ENCODE measurements around the gene MARK1. TPM values are rescaled to one million over a fixed set of nuclear protein-coding genes. Genes with fewer than 3 reads are reported as not detected.
A peak's percentile ranks its signal among the peaks of the same experiment; 100 is the strongest.

Gene MARK1
- total RNA-seq, 1 donor from 2014 or later = not detected

- H3K4me3 Mint-ChIP-seq = no peak overlapping the region
- DNase-seq = no peak
- H3K27ac Mint-ChIP-seq = no peak overlapping the region
- peaks cover 18% of the 10 kb centered on the region for H3K27me3 Mint-ChIP-seq
- intact Hi-C loops (cut with micrococcal nuclease) = no loop called here
- H3K9me3 Mint-ChIP-seq = no peaks in the 10 kb centered on the region
- no peaks in the 10 kb centered on the region for H3K36me3 Mint-ChIP-seq (ENCODE audit: low read depth)
- H3K4me1 Mint-ChIP-seq = peaks cover 2% of the 10 kb centered on the region
Measured at GRCh38 chr1:220695426-220695825, 167.5 kb downstream of the MARK1 start.

GRCh38 chr1:220696226-220696862, 168.4 kb downstream of the MARK1 start:
- no peak overlapping the region for H3K4me3 Mint-ChIP-seq
- DNase-seq = peak; percentile 26
- intact Hi-C loops (cut with micrococcal nuclease) = no loop called here

GRCh38 chr1:220696863-220697231, 168.9 kb downstream of the MARK1 start:
- Mint-ChIP-seq H3K27me3 (peaks cover 11% of the 10 kb centered on the region), H3K4me3 (no peak overlapping the region), H3K27ac (no peak overlapping the region), H3K9me3 (no peaks in the 10 kb centered on the region), H3K4me1 (peaks cover under 1% of the 10 kb centered on the region), H3K36me3 (ENCODE audit: low read depth) (no peaks in the 10 kb centered on the region)
- intact Hi-C loops (cut with micrococcal nuclease) = no loop called here
- DNase-seq = no peak

More at GRCh38 chr1:220696226-220696862, 168.4 kb downstream of the MARK1 start:
- H3K27ac Mint-ChIP-seq = no peak overlapping the region
- peaks cover 15% of the 10 kb centered on the region for H3K27me3 Mint-ChIP-seq
- peaks cover under 1% of the 10 kb centered on the region for H3K4me1 Mint-ChIP-seq
- no peaks in the 10 kb centered on the region for H3K36me3 Mint-ChIP-seq (ENCODE audit: low read depth)
- H3K9me3 Mint-ChIP-seq = no peaks in the 10 kb centered on the region

- Mint-ChIP-seq H3K27me3 (peaks cover 11% of the 10 kb centered on the region), H3K36me3 (ENCODE audit: low read depth) (no peaks in the 10 kb centered on the region), H3K9me3 (no peaks in the 10 kb centered on the region), H3K27ac (no peak overlapping the region), H3K4me3 (no peak overlapping the region), H3K4me1 (peaks cover 4% of the 10 kb centered on the region)
- no peak for DNase-seq
- intact Hi-C loops (cut with micrococcal nuclease) = no loop called here
Measured at GRCh38 chr1:220697326-220697725, 169.4 kb downstream of the MARK1 start.

- Mint-ChIP-seq H3K9me3 (no peaks in the 10 kb centered on the region), H3K27me3 (peaks cover 6% of the 10 kb centered on the region), H3K27ac (no peak overlapping the region), H3K4me3 (no peak overlapping the region), H3K4me1 (peaks cover 4% of the 10 kb centered on the region), H3K36me3 (ENCODE audit: low read depth) (no peaks in the 10 kb centered on the region)
- intact Hi-C loops (cut with micrococcal nuclease) = no loop called here
- no peak for DNase-seq
Measured at GRCh38 chr1:220698607-220699016, 170.7 kb downstream of the MARK1 start.

- Mint-ChIP-seq H3K36me3 (ENCODE audit: low read depth) (no peaks in the 10 kb centered on the region), H3K27ac (no peak overlapping the region), H3K4me3 (no peak overlapping the region), H3K4me1 (peaks cover 4% of the 10 kb centered on the region), H3K9me3 (no peaks in the 10 kb centered on the region), H3K27me3 (peaks cover 6% of the 10 kb centered on the region)
- DNase-seq = no peak
- intact Hi-C loops (cut with micrococcal nuclease) = no loop called here
Measured at GRCh38 chr1:220699044-220699443, 171.1 kb downstream of the MARK1 start.

GRCh38 chr1:220700556-220701179, 172.7 kb downstream of the MARK1 start:
- Mint-ChIP-seq H3K27ac (no peak overlapping the region), H3K9me3 (no peaks in the 10 kb centered on the region), H3K36me3 (ENCODE audit: low read depth) (no peaks in the 10 kb centered on the region), H3K4me3 (no peak overlapping the region), H3K27me3 (peaks cover 6% of the 10 kb centered on the region), H3K4me1 (peaks cover 4% of the 10 kb centered on the region)
- no peak for DNase-seq
- intact Hi-C loops (cut with micrococcal nuclease) = no loop called here

- H3K27ac Mint-ChIP-seq = no peak overlapping the region
- no peaks in the 10 kb centered on the region for H3K9me3 Mint-ChIP-seq
- no peaks in the 10 kb centered on the region for H3K36me3 Mint-ChIP-seq (ENCODE audit: low read depth)
- H3K27me3 Mint-ChIP-seq = peaks cover 6% of the 10 kb centered on the region
- intact Hi-C loops (cut with micrococcal nuclease) = no loop called here
- H3K4me1 Mint-ChIP-seq = peaks cover 4% of the 10 kb centered on the region
- H3K4me3 Mint-ChIP-seq = no peak overlapping the region
- no peak for DNase-seq
Measured at GRCh38 chr1:220701974-220702373, 174.0 kb downstream of the MARK1 start.

GRCh38 chr1:220702733-220703270, 174.9 kb downstream of the MARK1 start:
- no peak overlapping the region for H3K4me3 Mint-ChIP-seq
- no peaks in the 10 kb centered on the region for H3K36me3 Mint-ChIP-seq (ENCODE audit: low read depth)
- peaks cover 4% of the 10 kb centered on the region for H3K4me1 Mint-ChIP-seq
- no peaks in the 10 kb centered on the region for H3K9me3 Mint-ChIP-seq
- peaks cover 6% of the 10 kb centered on the region for H3K27me3 Mint-ChIP-seq
- DNase-seq = no peak
- H3K27ac Mint-ChIP-seq = no peak overlapping the region
- intact Hi-C loops (cut with micrococcal nuclease) = no loop called here

- Mint-ChIP-seq H3K4me3 (no peak overlapping the region), H3K4me1 (peaks cover 4% of the 10 kb centered on the region), H3K27ac (no peak overlapping the region), H3K27me3 (peaks cover 6% of the 10 kb centered on the region), H3K9me3 (no peaks in the 10 kb centered on the region), H3K36me3 (ENCODE audit: low read depth) (no peaks in the 10 kb centered on the region)
- intact Hi-C loops (cut with micrococcal nuclease) = no loop called here
- DNase-seq = no peak
Measured at GRCh38 chr1:220703305-220703704, 175.4 kb downstream of the MARK1 start.

- H3K36me3 Mint-ChIP-seq (ENCODE audit: low read depth) = no peaks in the 10 kb centered on the region
- no peaks in the 10 kb centered on the region for H3K9me3 Mint-ChIP-seq
- peaks cover 6% of the 10 kb centered on the region for H3K4me1 Mint-ChIP-seq
- intact Hi-C loops (cut with micrococcal nuclease) = no loop called here
- peaks cover 6% of the 10 kb centered on the region for H3K27me3 Mint-ChIP-seq
- H3K27ac Mint-ChIP-seq = no peak overlapping the region
- DNase-seq = no peak
- no peak overlapping the region for H3K4me3 Mint-ChIP-seq
Measured at GRCh38 chr1:220705782-220706181, 177.8 kb downstream of the MARK1 start.

- DNase-seq = no peak
- no peaks in the 10 kb centered on the region for H3K9me3 Mint-ChIP-seq
- intact Hi-C loops (cut with micrococcal nuclease) = no loop called here
- no peaks in the 10 kb centered on the region for H3K36me3 Mint-ChIP-seq (ENCODE audit: low read depth)
- peaks cover 6% of the 10 kb centered on the region for H3K27me3 Mint-ChIP-seq
- peaks cover 6% of the 10 kb centered on the region for H3K4me1 Mint-ChIP-seq
- no peak overlapping the region for H3K4me3 Mint-ChIP-seq
- no peak overlapping the region for H3K27ac Mint-ChIP-seq
Measured at GRCh38 chr1:220706480-220706879, 178.5 kb downstream of the MARK1 start.

- Mint-ChIP-seq H3K27me3 (peaks cover 2% of the 10 kb centered on the region), H3K4me3 (no peak overlapping the region), H3K4me1 (peaks cover 2% of the 10 kb centered on the region), H3K9me3 (no peaks in the 10 kb centered on the region), H3K27ac (no peak overlapping the region), H3K36me3 (ENCODE audit: low read depth) (no peaks in the 10 kb centered on the region)
- DNase-seq = no peak
- intact Hi-C loops (cut with micrococcal nuclease) = no loop called here
Measured at GRCh38 chr1:220707160-220707559, 179.2 kb downstream of the MARK1 start.

- no peak overlapping the region for H3K4me3 Mint-ChIP-seq
- H3K4me1 Mint-ChIP-seq = peaks cover 2% of the 10 kb centered on the region
- no peaks in the 10 kb centered on the region for H3K9me3 Mint-ChIP-seq
- intact Hi-C loops (cut with micrococcal nuclease) = no loop called here
- no peaks in the 10 kb centered on the region for H3K27me3 Mint-ChIP-seq
- no peak for DNase-seq
- H3K27ac Mint-ChIP-seq = no peak overlapping the region
- H3K36me3 Mint-ChIP-seq (ENCODE audit: low read depth) = no peaks in the 10 kb centered on the region
Measured at GRCh38 chr1:220708244-220708643, 180.3 kb downstream of the MARK1 start.
